ENCODE data around the gene CNOT9. TPM values are rescaled to one million over a fixed set of nuclear protein-coding genes. Genes with fewer than 3 reads are reported as not detected.

Gene CNOT9
- total RNA-seq, 1 donor from 2014 or later, result 32.5 TPM

GRCh38 chr2:218577482-218578220 is 9.0 kb downstream of the CNOT9 start:
- DNase-seq, result no peak

DNA sequence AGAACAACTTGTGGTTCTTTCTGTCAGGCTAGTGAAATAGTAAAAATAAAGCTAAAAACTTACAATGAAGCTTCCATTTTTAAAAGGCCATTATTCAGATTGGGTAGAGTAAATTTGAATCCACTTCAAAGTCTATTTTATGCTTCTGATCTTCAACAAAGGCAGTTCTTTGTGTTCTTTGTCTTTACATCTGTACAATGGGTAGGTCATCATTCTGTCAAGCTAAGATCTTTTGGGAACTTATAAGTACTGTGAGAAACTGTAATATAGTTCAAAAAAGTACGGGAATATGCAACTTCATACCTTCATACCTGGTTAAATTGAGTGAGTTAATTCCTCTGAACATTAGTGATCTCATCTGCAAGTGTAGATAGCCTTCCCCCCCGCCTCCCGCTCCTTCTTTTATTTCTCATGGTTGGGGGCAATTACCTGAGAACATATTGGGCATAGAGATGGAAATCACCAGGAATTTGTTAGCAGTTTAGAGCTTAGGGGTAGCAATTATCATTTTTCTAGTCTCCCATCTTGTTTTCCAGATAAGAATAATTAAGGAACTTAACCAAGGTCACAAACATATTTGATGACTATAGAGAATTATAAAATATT is 9.7 kb downstream of the CNOT9 start:
- no peak for DNase-seq

DNA sequence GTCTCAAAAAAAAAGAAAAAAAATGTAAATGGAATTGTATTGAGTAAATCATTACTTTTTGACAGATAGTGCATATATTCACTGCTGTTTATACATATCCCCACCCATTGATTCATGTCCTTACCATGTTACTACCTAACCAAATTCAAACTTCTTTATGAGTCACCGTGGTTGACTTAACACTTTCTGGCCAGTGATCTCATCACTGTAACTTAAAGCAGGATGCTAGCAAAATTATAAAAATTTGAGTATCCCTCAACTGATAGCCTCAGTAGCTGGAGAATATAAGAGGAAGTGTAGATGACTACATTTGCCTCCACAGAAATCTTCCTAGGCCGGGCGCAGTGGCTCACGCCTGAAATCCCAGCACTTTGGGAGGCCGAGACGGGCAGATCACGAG is 13.4 kb downstream of the CNOT9 start:
- DNase-seq, result no peak

DNA sequence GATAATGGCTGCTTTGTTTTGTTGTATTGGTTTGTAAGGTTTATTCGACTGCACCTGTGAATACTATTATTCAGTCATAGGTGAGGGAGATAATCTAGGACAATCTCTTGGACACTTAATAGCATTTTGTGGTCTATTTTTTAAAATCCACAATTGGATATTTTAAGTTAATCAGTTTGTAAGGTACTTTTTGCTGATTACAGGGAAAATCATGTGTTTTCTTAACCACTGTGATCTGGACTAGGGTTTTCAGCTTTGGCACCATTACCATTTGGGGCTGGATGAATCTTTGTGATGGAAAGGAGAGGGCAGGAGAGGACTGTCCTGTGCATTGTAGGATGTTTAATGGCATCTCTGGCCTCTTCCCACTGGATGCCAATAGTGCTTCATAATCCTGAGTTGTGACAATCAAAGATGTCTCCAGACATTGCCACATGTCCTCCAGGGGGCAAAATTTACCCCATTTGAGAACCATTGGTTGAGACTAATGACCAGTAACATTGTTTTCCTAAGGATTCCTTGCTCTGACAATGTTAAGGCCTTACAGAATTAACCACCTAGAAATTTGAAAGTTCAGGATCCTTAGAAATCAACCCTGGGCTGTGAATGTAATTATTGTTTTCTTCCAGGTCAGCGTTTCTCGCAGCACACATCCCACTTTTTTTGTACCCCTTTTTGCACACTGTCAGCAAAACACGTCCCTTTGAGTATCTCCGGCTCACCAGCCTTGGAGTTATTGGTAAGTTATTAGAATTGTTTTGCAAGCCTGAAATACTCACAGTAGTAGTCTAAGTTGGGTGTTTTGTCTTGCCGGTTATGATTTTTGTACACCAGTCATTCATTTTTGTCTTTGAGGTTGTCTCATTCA is 15.6 kb downstream of the CNOT9 start:
- no peak for DNase-seq

GRCh38 chr2:218585541-218585940 is 16.9 kb downstream of the CNOT9 start:
- DNase-seq, result no peak

DNA sequence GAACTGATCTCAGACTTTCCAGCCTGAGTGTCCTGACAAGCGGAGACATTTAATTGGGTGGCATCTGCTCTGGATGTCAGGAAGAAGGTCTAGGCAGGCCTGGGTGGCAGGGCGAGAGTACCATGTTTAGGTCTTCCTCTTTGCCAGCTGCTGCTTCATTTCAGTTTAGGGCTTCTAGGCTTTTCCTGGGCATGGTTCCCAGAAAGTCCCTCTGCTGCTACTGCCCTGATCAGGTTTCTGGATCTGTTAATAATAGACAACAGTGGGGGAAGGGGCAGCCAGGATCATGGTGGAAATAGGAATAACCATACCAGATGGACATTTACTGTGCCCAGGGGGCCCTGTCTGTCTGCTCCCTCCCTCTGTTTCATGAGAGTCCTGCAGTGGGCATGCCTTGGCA is 36.8 kb downstream of the CNOT9 start:
- DNase-seq, result peak; percentile 23

GRCh38 chr2:218607436-218608115 is 38.9 kb downstream of the CNOT9 start, which contains the start of gene PLCD4:
Gene PLCD4, plus strand, starts transcription at chr2:218607899. Its CDS starts 7,841 bp downstream, at chr2:218615740.
- peak; percentile 5 for DNase-seq

DNA sequence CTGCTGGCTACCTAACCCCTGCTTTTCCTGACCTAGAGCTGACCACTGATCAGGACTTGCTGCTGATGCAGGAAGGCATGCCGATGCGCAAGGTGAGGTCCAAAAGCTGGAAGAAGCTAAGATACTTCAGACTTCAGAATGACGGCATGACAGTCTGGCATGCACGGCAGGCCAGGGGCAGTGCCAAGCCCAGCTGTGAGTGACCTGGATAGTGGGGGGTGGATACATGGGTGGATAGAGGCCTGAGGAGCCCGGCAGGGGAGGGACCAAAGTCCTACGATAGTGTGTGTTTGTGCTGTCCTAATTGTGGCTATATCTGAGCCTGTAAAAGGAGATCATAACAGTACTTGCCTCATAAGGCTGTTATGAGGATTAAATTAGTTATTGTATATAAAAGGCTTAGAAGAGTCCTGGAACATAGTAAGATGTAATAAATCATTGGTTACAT is 47.3 kb downstream of the CNOT9 start:
- no peak for DNase-seq

GRCh38 chr2:218618102-218618860 is 49.6 kb downstream of the CNOT9 start:
- no peak for DNase-seq

GRCh38 chr2:218621007-218621406 is 52.4 kb downstream of the CNOT9 start:
- no peak for DNase-seq

DNA sequence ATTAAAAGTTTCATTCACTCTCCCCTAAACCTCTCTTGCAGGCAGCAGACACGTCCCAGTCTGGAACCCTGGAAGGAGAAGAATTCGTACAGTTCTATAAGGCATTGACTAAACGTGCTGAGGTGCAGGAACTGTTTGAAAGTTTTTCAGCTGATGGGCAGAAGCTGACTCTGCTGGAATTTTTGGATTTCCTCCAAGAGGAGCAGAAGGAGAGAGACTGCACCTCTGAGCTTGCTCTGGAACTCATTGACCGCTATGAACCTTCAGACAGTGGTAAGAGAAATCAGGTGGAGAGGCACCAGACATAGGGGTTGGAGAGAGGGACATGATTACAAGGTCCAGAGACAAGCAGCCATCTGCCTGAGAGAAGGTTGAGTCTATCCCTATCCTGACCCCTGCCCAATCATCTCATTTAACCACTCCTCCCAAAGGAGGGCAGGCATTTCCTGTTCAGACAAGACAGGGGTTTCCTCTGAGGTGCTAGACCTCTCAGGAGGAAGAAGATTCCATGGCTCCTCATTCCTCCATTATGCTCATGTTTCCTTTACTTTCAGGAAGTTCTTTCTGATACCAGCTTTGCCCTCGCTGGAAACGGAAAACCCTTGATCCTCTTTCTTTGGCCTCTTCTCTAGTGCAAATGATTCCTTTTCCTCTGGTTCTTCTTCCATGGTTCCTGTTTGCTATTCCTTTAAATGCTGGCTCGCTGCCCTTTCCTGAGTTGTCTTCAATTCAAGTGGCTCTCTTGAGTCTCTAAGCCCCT is 54.1 kb downstream of the CNOT9 start:
- no peak for DNase-seq

- no peak for DNase-seq
These were observed 54.7 kb downstream of the CNOT9 start for GRCh38 chr2:218623366-218623705.

- no peak for DNase-seq
These were observed 57.7 kb downstream of the CNOT9 start for GRCh38 chr2:218626369-218626768.

DNA sequence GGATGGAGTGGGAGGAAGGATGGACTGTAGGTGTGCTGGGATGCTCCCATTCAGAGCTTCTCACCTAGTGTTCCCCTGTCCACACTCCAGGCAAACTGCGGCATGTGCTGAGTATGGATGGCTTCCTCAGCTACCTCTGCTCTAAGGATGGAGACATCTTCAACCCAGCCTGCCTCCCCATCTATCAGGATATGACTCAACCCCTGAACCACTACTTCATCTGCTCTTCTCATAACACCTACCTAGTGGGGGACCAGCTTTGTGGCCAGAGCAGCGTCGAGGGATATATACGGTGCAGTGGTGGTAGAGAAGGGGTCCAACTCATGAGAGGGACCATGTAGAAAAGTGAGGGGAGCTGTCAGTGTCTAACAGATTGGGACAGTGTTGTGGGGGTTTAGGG is 59.3 kb downstream of the CNOT9 start:
- DNase-seq, result no peak

DNA sequence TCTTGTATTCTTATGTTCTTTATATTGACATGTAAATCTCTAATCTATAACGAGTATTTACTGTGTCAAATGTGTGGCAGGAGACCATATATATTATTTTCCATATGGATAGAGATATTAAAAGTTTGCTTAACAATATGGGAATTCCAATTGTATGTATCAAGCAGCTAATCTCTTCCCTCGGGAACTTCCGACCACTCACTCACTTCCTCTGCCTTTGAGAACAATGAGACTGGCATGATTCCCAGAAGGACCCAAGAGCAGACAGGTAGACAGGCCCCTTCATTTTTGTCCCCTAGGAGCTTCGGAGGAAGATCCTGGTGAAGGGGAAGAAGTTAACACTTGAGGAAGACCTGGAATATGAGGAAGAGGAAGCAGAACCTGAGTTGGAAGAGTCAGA is 63.2 kb downstream of the CNOT9 start:
- DNase-seq, result no peak

- DNase-seq, result no peak
These were observed 67.1 kb downstream of the CNOT9 start for GRCh38 chr2:218635719-218636118.

GRCh38 chr2:218638372-218638771 is 69.7 kb downstream of the CNOT9 start:
- no peak for DNase-seq

GRCh38 chr2:218642121-218642656 is 73.5 kb downstream of the CNOT9 start:
- DNase-seq, result no peak

- no peak for DNase-seq
These were observed 74.1 kb downstream of the CNOT9 start for GRCh38 chr2:218642786-218643185.

DNA sequence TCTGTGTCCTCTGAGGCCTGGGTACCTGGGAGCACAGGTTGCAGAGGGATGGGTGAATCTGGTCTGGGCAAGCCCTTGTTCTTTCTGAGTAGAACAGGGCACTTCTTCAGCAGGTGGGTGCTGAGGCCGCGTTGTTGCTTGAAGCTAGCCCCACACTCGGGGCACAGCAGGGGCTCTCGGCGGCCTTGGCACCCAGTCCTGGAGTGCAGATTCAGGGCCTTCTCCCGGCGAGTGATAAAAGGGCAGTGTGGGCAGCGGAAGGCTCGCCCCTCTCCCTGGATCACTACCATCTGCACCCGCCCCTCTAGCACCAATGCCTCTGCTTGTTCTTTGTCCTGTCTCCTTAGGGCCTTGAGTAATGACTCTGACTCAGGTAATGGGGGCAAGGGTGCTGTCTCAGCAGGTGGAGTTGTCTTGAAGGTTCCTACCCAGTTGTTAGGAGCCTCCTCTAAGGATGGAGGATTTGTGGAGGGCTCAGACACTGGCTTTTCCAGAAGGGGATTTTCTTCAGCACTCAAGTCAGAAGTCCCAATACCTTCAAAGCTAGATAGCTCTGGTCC is 75.2 kb downstream of the CNOT9 start:
- no peak for DNase-seq
